ENCODE data around the gene SLITRK3. TPM values are rescaled to one million over a fixed set of nuclear protein-coding genes. Genes with fewer than 3 reads are reported as not detected.
A peak's percentile ranks its signal among the peaks of the same experiment; 100 is the strongest.

SLITRK3 gene
- total RNA-seq, result 0.51 TPM

GRCh38 chr3:165195640-165196576, at the start of gene SLITRK3:
Gene SLITRK3 (minus strand): TSS chr3:165196384. CDS start chr3:165190830, 5,554 bp downstream.
- DNase-seq, result peak; percentile 27

- no peak for DNase-seq
Measured at GRCh38 chr3:165243597-165243996, 47.4 kb upstream of the SLITRK3 start.

GRCh38 chr3:165233501-165234195, 37.5 kb upstream of the SLITRK3 start:
- peak; percentile 32 for DNase-seq

- no peak for DNase-seq
Measured at GRCh38 chr3:165225604-165226003, 29.4 kb upstream of the SLITRK3 start.

- DNase-seq, result no peak
Measured at GRCh38 chr3:165217739-165218138, 21.6 kb upstream of the SLITRK3 start.

- DNase-seq, result no peak
Measured at GRCh38 chr3:165212580-165212979, 16.4 kb upstream of the SLITRK3 start.

GRCh38 chr3:165211721-165212120, 15.5 kb upstream of the SLITRK3 start:
- peak; percentile 55 for DNase-seq

- no peak for DNase-seq
Measured at GRCh38 chr3:165210727-165211126, 14.5 kb upstream of the SLITRK3 start.

- DNase-seq, result no peak
Measured at GRCh38 chr3:165210132-165210531, 13.9 kb upstream of the SLITRK3 start.

GRCh38 chr3:165206454-165207266, 10.5 kb upstream of the SLITRK3 start:
- peak; percentile 96 for DNase-seq

- DNase-seq, result no peak
Measured at GRCh38 chr3:165204445-165204844, 8.3 kb upstream of the SLITRK3 start.

- no peak for DNase-seq
Measured at GRCh38 chr3:165202995-165203394, 6.8 kb upstream of the SLITRK3 start.

- no peak for DNase-seq
Measured at GRCh38 chr3:165201964-165202363, 5.8 kb upstream of the SLITRK3 start.

GRCh38 chr3:165197481-165197800, 1.3 kb upstream of the SLITRK3 start:
- DNase-seq, result no peak

GRCh38 chr3:165196577-165197480, 645 bp upstream of the SLITRK3 start:
- peak; percentile 49 for DNase-seq

GRCh38 chr3:165195241-165195639, 944 bp downstream of the SLITRK3 start:
- DNase-seq, result peak; percentile 37

- DNase-seq, result peak; percentile 6
Measured at GRCh38 chr3:165194511-165195240, 1.5 kb downstream of the SLITRK3 start.

- peak; percentile 25 for DNase-seq
Measured at GRCh38 chr3:165193366-165194254, 2.6 kb downstream of the SLITRK3 start.

- peak; percentile 37 for DNase-seq
Measured at GRCh38 chr3:165192610-165193192, 3.5 kb downstream of the SLITRK3 start.

All from tongue (tissue), 2 donors.